CD4-positive, alpha-beta T cell (primary cell): Measurements from ENCODE around the gene COL23A1. TPM values are rescaled to one million over a fixed set of nuclear protein-coding genes. Genes with fewer than 3 reads are reported as not detected.

Experiments used
- ATAC-seq: fragments of 200-7000 bp; cut with Tn5 transposase; one replicate; pipeline ENCODE4 v1.10.0; 2022; ENCODE audit warnings: mild to moderate bottlenecking; ENCODE audit not compliant: poor library complexity
- CTCF ChIA-PET: fragments of 350-600 bp; sonication (Branson Sonifier 250); formaldehyde crosslinking; loops from one replicate; lab custom pipeline; 2021; ENCODE audit warnings: antibody characterized with exemption, inconsistent platforms; lab: Charles Lee
- POLR2A ChIA-PET: fragments of 350-600 bp; sonication (Branson Sonifier 250); formaldehyde crosslinking; loops from one replicate; lab custom pipeline; 2021; ENCODE audit warnings: antibody characterized with exemption, inconsistent platforms; lab: Charles Lee
- DNase-seq, 14 experiments: peaks; one replicate each; pipeline ENCODE4 v3.0.0-alpha.2; 2013 to 2020; ENCODE audit warnings: mixed read lengths in 2 of 14
- H3K27ac ChIP-seq, 2 donors: one replicate each; pipeline versions ENCODE4 v1.5.1 to v1.7.0; 2013; ENCODE audit warnings: low read length in 2 of 2, low read depth in 1 of 2, mild to moderate bottlenecking in 1 of 2
- H3K27me3 ChIP-seq, 2 experiments: 1 replicate in 1 of 2; 2 replicates in 1 of 2; pipeline versions ENCODE4 v1.6.1 to v1.7.0; 2013; ENCODE audit warnings: low read length in 2 of 2, control low read depth in 1 of 2, mild to moderate bottlenecking in 1 of 2, moderate library complexity in 1 of 2; ENCODE audit not compliant: insufficient read depth in 2 of 2, control insufficient read depth in 1 of 2
- H3K36me3 ChIP-seq: one replicate; pipeline ENCODE4 v1.6.1; 2013; ENCODE audit warnings: low read length, control low read depth; ENCODE audit not compliant: insufficient read depth
- H3K4me1 ChIP-seq: one replicate; pipeline ENCODE4 v1.6.1; 2013; ENCODE audit warnings: low read length, control low read depth; ENCODE audit not compliant: insufficient read depth
- H3K4me3 ChIP-seq: one replicate; pipeline ENCODE4 v1.5.1; 2013; ENCODE audit warnings: mild to moderate bottlenecking, low read length, moderate library complexity
- H3K9me3 ChIP-seq, 2 experiments: 1 replicate in 1 of 2; 2 replicates in 1 of 2; pipeline versions ENCODE4 v1.6.1 to v1.7.0; 2013; ENCODE audit warnings: low read length in 2 of 2, mild to moderate bottlenecking in 2 of 2, control low read depth in 1 of 2, moderate library complexity in 1 of 2; ENCODE audit not compliant: control insufficient read depth in 1 of 2, insufficient read depth in 1 of 2
- H3K27ac Mint-ChIP-seq: one replicate; pipeline ENCODE4 v1.8.0; 2020; ENCODE audit warnings: mixed read lengths
- H3K27me3 Mint-ChIP-seq: one replicate; pipeline ENCODE4 v1.8.0; 2021; ENCODE audit warnings: mixed read lengths
- H3K36me3 Mint-ChIP-seq: one replicate; pipeline ENCODE4 v1.8.0; 2021; ENCODE audit warnings: low read depth, mixed read lengths
- H3K4me1 Mint-ChIP-seq: one replicate; pipeline ENCODE4 v1.8.0; 2021; ENCODE audit warnings: low read depth, mixed read lengths
- H3K4me3 Mint-ChIP-seq: one replicate; pipeline ENCODE4 v1.8.0; 2020; ENCODE audit warnings: mild to moderate bottlenecking, mixed read lengths
- H3K9me3 Mint-ChIP-seq: one replicate; pipeline ENCODE4 v1.8.0; 2020; ENCODE audit warnings: mixed read lengths
- CTCF ChIP-seq: fragments of 200-600 bp; IDR thresholded peaks from one replicate; pipeline ENCODE4 v1.8.0; 2022; ENCODE audit warnings: antibody characterized with exemption, mild to moderate bottlenecking
- intact Hi-C, 2 experiments: fragments of 100-400 bp; cut with DNase I in 1 of 2; cut with micrococcal nuclease in 1 of 2; formaldehyde crosslinking; loops; one replicate each; pipeline versions ENCODE4 v1.15.1 to v1.9.0; 2023 to 2025; cut with DNase I, micrococcal nuclease
- total RNA-seq, 174 experiments: library from RNA in 2 of 174; stranded (reverse) in 2 of 174; gene quantifications; one replicate each; pipeline ENCODE4 v1.2.3 and lab custom pipeline; 2021 to 2026

Gene COL23A1
- total RNA-seq, 2 experiments from 2014 or later: not detected

GRCh38 chr5:178281331-178281730 is 308.9 kb downstream of the COL23A1 start:
- ATAC-seq (no peak), DNase-seq (no peak)
- Mint-ChIP-seq H3K36me3 (no peaks in the 10 kb centered on the region), H3K4me3 (no peak overlapping the region), H3K27ac (no peak overlapping the region), H3K27me3 (peaks cover 4% of the 10 kb centered on the region), H3K4me1 (no peaks in the 10 kb centered on the region), H3K9me3 (peaks cover 7% of the 10 kb centered on the region)
- peaks cover 7% of the 10 kb centered on the region for H3K4me1 ChIP-seq
- peaks cover 10% of the 10 kb centered on the region in 2 experiments for H3K9me3 ChIP-seq
- no peaks in the 10 kb centered on the region for H3K36me3 ChIP-seq
- peaks cover 0 to 4% of the 10 kb centered on the region in 2 experiments for H3K27me3 ChIP-seq
- CTCF ChIA-PET: no interaction called here
- H3K4me3 ChIP-seq: no peak overlapping the region
- no peak overlapping the region for H3K27ac ChIP-seq
- no peak for TF ChIP-seq CTCF
- POLR2A ChIA-PET: no interaction called here
- intact Hi-C loops: loop anchor here (2.0 to 5.0 kb wide), 2 partner anchors 556 to 1211 kb away; no protein-coding TSS in a partner anchor

- Mint-ChIP-seq H3K9me3 (peaks cover 7% of the 10 kb centered on the region), H3K4me3 (no peak overlapping the region), H3K27me3 (peaks cover 4% of the 10 kb centered on the region), H3K27ac (no peak overlapping the region), H3K4me1 (no peaks in the 10 kb centered on the region), H3K36me3 (no peaks in the 10 kb centered on the region)
- Histone ChIP-seq H3K4me3 (no peak overlapping the region), H3K4me1 (peaks cover 7% of the 10 kb centered on the region), H3K27me3 (peaks cover 0 to 4% of the 10 kb centered on the region in 2 experiments), H3K36me3 (no peaks in the 10 kb centered on the region), H3K9me3 (peaks cover 10 to 17% of the 10 kb centered on the region in 2 experiments), H3K27ac (no peak overlapping the region)
- intact Hi-C loops: loop anchor here (1.0 to 5.0 kb wide), 4 partner anchors 270 to 1212 kb away; no protein-coding TSS in a partner anchor
- POLR2A ChIA-PET: no interaction called here
- DNase-seq (no peak), ATAC-seq (no peak)
- no peak for TF ChIP-seq CTCF
- CTCF ChIA-PET: interaction anchor here (1.1 kb wide), 1 partner anchor 271 kb away, joined by 3 read pairs; no protein-coding TSS in a partner anchor
Observed at GRCh38 chr5:178280631-178281030, 309.6 kb downstream of the COL23A1 start.

- ATAC-seq (no peak), DNase-seq (peak; percentile 18 to 71 (median 47))
- intact Hi-C loops: loop anchor here (1.0 to 5.0 kb wide), 4 partner anchors 270 to 1213 kb away; no protein-coding TSS in a partner anchor
- H3K4me3 ChIP-seq: no peak overlapping the region
- H3K27ac ChIP-seq: no peak overlapping the region
- POLR2A ChIA-PET: no interaction called here
- H3K36me3 ChIP-seq: no peaks in the 10 kb centered on the region
- Mint-ChIP-seq H3K9me3 (peaks cover 7% of the 10 kb centered on the region), H3K27ac (no peak overlapping the region), H3K27me3 (peaks cover 4% of the 10 kb centered on the region), H3K4me1 (no peaks in the 10 kb centered on the region), H3K4me3 (no peak overlapping the region), H3K36me3 (no peaks in the 10 kb centered on the region)
- peaks cover 10 to 23% of the 10 kb centered on the region in 2 experiments for H3K9me3 ChIP-seq
- CTCF ChIA-PET: interaction anchor here (1.1 kb wide), 1 partner anchor 272 kb away, joined by 3 read pairs; no protein-coding TSS in a partner anchor
- H3K4me1 ChIP-seq: peaks cover 7% of the 10 kb centered on the region
- H3K27me3 ChIP-seq: peaks cover 0 to 4% of the 10 kb centered on the region in 2 experiments
- peak; percentile 80 for TF ChIP-seq CTCF
Observed at GRCh38 chr5:178279723-178280438, 310.3 kb downstream of the COL23A1 start.
